Fibroblast of mammary gland (primary cell): Measurements from ENCODE around the gene FHOD3.

ENCODE experiments used
- DNase-seq: peaks from one replicate; pipeline ENCODE4 v3.0.0-alpha.2; 2010; ENCODE audit warnings: low read depth
- H3K4me3 ChIP-seq: 2 replicates; pipeline ENCODE4 v1.5.1; 2011; ENCODE audit warnings: low read depth, mild to moderate bottlenecking, low read length, moderate library complexity; ENCODE audit not compliant: control insufficient read depth
- CTCF ChIP-seq: conservative IDR thresholded peaks from 2 replicates; pipeline ENCODE4 v1.5.1; 2011; ENCODE audit warnings: low read depth, low read length, inconsistent platforms; ENCODE audit not compliant: control insufficient read depth, insufficient read depth

FHOD3 gene

GRCh38 chr18:36340246-36340645 is 42.7 kb downstream of the FHOD3 start:
- no peak for TF ChIP-seq CTCF
- DNase-seq, result no peak
- no peak overlapping the region for H3K4me3 ChIP-seq

DNA sequence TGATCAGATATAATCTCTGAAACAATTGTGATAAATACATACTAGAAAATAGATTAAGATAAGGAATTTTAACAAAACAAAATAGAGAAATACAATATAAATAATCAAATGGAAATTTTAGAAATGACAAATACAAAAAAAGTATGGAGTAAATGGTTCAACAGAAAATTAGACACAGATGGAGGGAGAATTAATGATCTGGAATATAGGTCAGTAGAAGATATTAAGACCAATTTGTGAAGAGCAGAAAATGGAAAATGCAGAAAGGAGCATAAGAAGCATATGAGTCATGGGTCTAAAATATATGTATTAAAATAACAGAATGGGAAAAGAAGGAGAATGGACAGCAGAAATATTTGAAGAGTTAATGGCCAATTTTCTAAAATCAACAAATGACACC is 44.4 kb downstream of the FHOD3 start:
- no peak for TF ChIP-seq CTCF
- H3K4me3 ChIP-seq, result no peak overlapping the region
- no peak for DNase-seq

GRCh38 chr18:36348331-36348730 is 50.8 kb downstream of the FHOD3 start:
- no peak for DNase-seq
- no peak overlapping the region for H3K4me3 ChIP-seq
- TF ChIP-seq CTCF, result no peak

GRCh38 chr18:36348971-36349417 is 51.5 kb downstream of the FHOD3 start:
- no peak overlapping the region for H3K4me3 ChIP-seq
- DNase-seq, result no peak
- no peak for TF ChIP-seq CTCF

DNA sequence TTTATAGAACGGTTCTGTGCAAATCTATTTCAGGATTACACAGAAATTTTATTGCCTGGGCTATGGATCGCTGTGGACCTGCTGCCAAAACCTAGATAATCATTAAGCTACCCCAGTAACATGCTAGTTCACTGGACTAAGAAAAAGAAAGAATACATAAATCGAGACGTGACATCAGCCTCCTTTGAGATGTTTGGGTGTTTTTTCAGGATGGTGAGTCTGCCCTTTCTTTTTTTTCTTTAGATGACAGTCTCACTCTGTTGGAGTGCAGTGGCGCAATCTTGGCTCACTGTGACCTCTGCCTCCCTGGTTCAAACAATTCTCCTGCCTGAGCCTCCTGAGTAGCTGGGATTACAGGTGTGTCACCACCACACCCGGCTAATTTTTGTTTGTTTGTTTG is 52.0 kb downstream of the FHOD3 start:
- peak; percentile 34 for DNase-seq
- no peak overlapping the region for H3K4me3 ChIP-seq
- TF ChIP-seq CTCF, result no peak

DNA sequence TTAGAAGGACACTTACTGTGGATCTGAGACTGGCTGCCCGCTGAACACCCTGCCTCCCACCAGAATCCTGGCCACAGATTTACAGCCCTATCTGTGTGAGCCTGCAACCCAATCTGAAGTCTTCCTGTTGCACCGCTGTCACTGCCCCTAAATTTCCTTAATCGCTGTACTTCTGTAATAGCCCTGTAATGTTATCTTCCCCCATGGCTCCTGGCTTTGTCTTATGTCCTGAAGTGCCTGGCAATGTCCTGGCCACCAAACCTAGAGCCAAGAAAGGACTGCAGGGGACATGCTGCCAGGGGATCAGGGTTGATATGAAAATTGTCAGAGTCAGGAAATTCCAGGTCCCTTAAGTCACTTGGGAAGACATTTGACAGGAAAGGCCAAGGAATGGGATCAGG is 52.7 kb downstream of the FHOD3 start:
- TF ChIP-seq CTCF, result no peak

DNA sequence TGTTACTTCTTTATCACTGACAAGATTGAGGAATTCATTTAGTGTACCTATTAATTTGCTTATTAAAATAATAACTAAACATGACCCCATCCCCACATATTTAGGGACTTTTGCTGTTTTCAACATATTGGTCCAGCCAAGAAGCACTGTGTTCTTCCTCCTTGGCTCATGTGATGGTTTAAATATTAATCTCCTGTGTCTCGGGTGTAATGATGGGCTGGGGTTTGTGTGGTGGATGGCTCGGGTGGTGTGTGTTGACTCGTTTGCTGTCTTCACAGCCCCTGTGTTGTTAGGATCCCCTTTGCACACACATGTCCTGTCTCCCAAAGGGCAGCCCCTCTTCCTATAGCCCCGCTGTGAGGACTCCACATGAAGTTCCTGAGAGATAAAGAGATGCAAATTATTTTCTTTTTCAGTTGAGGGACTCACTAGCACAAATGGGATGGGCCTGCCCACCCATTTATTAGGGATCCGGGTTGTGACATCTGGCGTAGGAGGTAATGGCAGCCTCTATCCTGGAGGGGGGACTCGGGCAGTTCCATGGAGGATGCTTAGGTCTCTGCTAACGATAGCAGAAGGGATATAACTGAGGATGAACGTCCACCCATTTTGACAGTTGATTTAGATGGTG is 53.4 kb downstream of the FHOD3 start:
- no peak for DNase-seq
- no peak for TF ChIP-seq CTCF
- H3K4me3 ChIP-seq, result no peak overlapping the region

More for the DNA sequence above, 52.7 kb downstream of the FHOD3 start:
- no peak overlapping the region for H3K4me3 ChIP-seq
- DNase-seq, result no peak
